NT2/D1 (cell line): ENCODE results near the gene TMEM184A.

Source experiments
- SUZ12 ChIP-seq: IDR thresholded peaks from 2 replicates; pipeline ENCODE4 v1.6.1; 2011; ENCODE audit not compliant: insufficient read length, insufficient read depth; ENCODE audit errors: extremely low read depth
- YY1 ChIP-seq: IDR thresholded peaks from 2 replicates; pipeline ENCODE4 v1.6.1; 2011; ENCODE audit not compliant: insufficient read length, insufficient read depth
- ZNF274 ChIP-seq: IDR thresholded peaks from 2 replicates; pipeline ENCODE4 v1.6.1; 2011; ENCODE audit warnings: mild to moderate bottlenecking, low read depth, low read length

- no peak for TF ChIP-seq SUZ12
- TF ChIP-seq ZNF274: no peak
- TF ChIP-seq YY1: no peak
These were observed 37.3 kb upstream of the TMEM184A start for GRCh38 chr7:1593091-1593866.
